Ascending aorta (tissue), 2 donors: ENCODE results near the gene RETN. TPM values are rescaled to one million over a fixed set of nuclear protein-coding genes. Genes with fewer than 3 reads are reported as not detected.
A peak's percentile ranks its signal among the peaks of the same experiment; 100 is the strongest.

ENCODE experiments used
- DNase-seq, 2 donors: peaks; one replicate each; pipeline ENCODE4 v3.0.0-alpha.2; 2019; ENCODE audit warnings: low spot score in 2 of 2
- H3K27ac ChIP-seq, 2 donors: fragments of 200-600 bp; sonication (generic); one replicate each; pipeline ENCODE4 v1.5.1; 2016 to 2017; ENCODE audit warnings: mild to moderate bottlenecking in 1 of 2
- H3K27me3 ChIP-seq: fragments of 200-600 bp; sonication (generic); one replicate; pipeline ENCODE4 v1.5.1; 2017
- H3K36me3 ChIP-seq, 2 donors: fragments of 200-600 bp; sonication (generic); one replicate each; pipeline ENCODE4 v1.5.1; 2016
- H3K4me1 ChIP-seq, 2 donors: fragments of 200-600 bp; sonication (generic); one replicate each; pipeline ENCODE4 v1.5.1; 2016 to 2017; ENCODE audit warnings: mild to moderate bottlenecking in 1 of 2
- H3K4me3 ChIP-seq, 2 donors: fragments of 200-600 bp; sonication (generic); one replicate each; pipeline ENCODE4 v1.5.1; 2016 to 2017; ENCODE audit warnings: mild to moderate bottlenecking in 1 of 2
- H3K9me3 ChIP-seq, 2 donors: fragments of 200-600 bp; sonication (generic); one replicate each; pipeline ENCODE4 v1.5.1; 2016
- CTCF ChIP-seq, 3 experiments: fragments of 200-600 bp in 2 of 3; fragments of 450-650 bp in 1 of 3; sonication (generic) in 2 of 3; IDR thresholded peaks; one replicate each; pipeline ENCODE4 v1.5.1; 2016 to 2019; ENCODE audit warnings: antibody characterized with exemption in 3 of 3, mild to moderate bottlenecking in 1 of 3, moderate library complexity in 1 of 3
- intact Hi-C: fragments of 100-400 bp; cut with DNase I; formaldehyde crosslinking; loops from one replicate; pipeline ENCODE4 v1.15.1; 2023
- total RNA-seq: library from RNA; depleted of rRNA; stranded (reverse); fragments of >200 nt; gene quantifications from one replicate; pipeline ENCODE4 v1.1.0, GENCODE V29; 2016

The RETN gene
- total RNA-seq, 1 donor from 2014 or later = not detected

GRCh38 chr19:7648265-7649014, 20.4 kb upstream of the RETN start:
- Histone ChIP-seq H3K27ac (no peak overlapping the region), H3K4me3 (no peak overlapping the region), H3K4me1 (peaks cover 0 to 4% of the 10 kb centered on the region in 2 donors), H3K9me3 (no peaks in the 10 kb centered on the region), H3K36me3 (no peaks in the 10 kb centered on the region), H3K27me3 (no peaks in the 10 kb centered on the region)
- intact Hi-C loops = no loop called here
- no peak for TF ChIP-seq CTCF (IDR thresholded peaks at IDR 0.05)
- DNase-seq = no peak

- H3K4me3 ChIP-seq = no peak overlapping the region
- H3K4me1 ChIP-seq = peaks cover 0 to 4% of the 10 kb centered on the region in 2 donors
- intact Hi-C loops = no loop called here
- H3K9me3 ChIP-seq = no peaks in the 10 kb centered on the region
- H3K27ac ChIP-seq = no peak overlapping the region
- no peaks in the 10 kb centered on the region for H3K36me3 ChIP-seq
- DNase-seq = no peak
- no peak for TF ChIP-seq CTCF (IDR thresholded peaks at IDR 0.05)
- H3K27me3 ChIP-seq = no peaks in the 10 kb centered on the region
Measured at GRCh38 chr19:7650148-7650547, 18.7 kb upstream of the RETN start.

- DNase-seq = peak in 1 of 2 donors; percentile 87
- H3K27ac ChIP-seq = no peak overlapping the region
- H3K4me1 ChIP-seq = peaks cover 0 to 4% of the 10 kb centered on the region in 2 donors
- TF ChIP-seq CTCF (IDR thresholded peaks at IDR 0.05) = peak; percentile 93 to 98 (median 94)
- H3K36me3 ChIP-seq = no peaks in the 10 kb centered on the region
- no peaks in the 10 kb centered on the region for H3K27me3 ChIP-seq
- H3K4me3 ChIP-seq = no peak overlapping the region
- H3K9me3 ChIP-seq = no peaks in the 10 kb centered on the region
- intact Hi-C loops = loop anchor here (1.0 to 2.0 kb wide), 2 partner anchors 28 to 145 kb away; partner anchors contain the start of gene TRAPPC5
Measured at GRCh38 chr19:7652061-7652641, 16.7 kb upstream of the RETN start.

- intact Hi-C loops = no loop called here
- Histone ChIP-seq H3K4me1 (peaks cover 0 to 4% of the 10 kb centered on the region in 2 donors), H3K4me3 (no peak overlapping the region)
Measured at GRCh38 chr19:7654401-7654800, 14.4 kb upstream of the RETN start.

GRCh38 chr19:7655581-7655980, 13.3 kb upstream of the RETN start:
- no peaks in the 10 kb centered on the region for H3K36me3 ChIP-seq
- H3K27me3 ChIP-seq = no peaks in the 10 kb centered on the region
- no peak overlapping the region for H3K27ac ChIP-seq
- peaks cover 0 to 4% of the 10 kb centered on the region in 2 donors for H3K4me1 ChIP-seq
- intact Hi-C loops = no loop called here
- no peaks in the 10 kb centered on the region for H3K9me3 ChIP-seq
- DNase-seq = no peak
- TF ChIP-seq CTCF (IDR thresholded peaks at IDR 0.05) = no peak
- no peak overlapping the region for H3K4me3 ChIP-seq

More at GRCh38 chr19:7654401-7654800, 14.4 kb upstream of the RETN start:
- no peak for TF ChIP-seq CTCF (IDR thresholded peaks at IDR 0.05)
- Histone ChIP-seq H3K9me3 (no peaks in the 10 kb centered on the region), H3K27ac (no peak overlapping the region), H3K36me3 (no peaks in the 10 kb centered on the region), H3K27me3 (no peaks in the 10 kb centered on the region)
- no peak for DNase-seq
